Esophagus muscularis mucosa (tissue), 4 donors: ENCODE results near the gene IRS1. TPM values are rescaled to one million over a fixed set of nuclear protein-coding genes. Genes with fewer than 3 reads are reported as not detected.

Source experiments
- DNase-seq: peaks from one replicate; pipeline ENCODE4 v3.0.0-alpha.2; 2017; ENCODE audit errors: extremely low spot score
- H3K27ac ChIP-seq, 4 donors: fragments of 200-600 bp; sonication (generic); replicated peaks in 1 of 4; 1 replicate in 3 of 4; 2 replicates in 1 of 4; pipeline ENCODE4 v1.5.1; 2016 to 2019; ENCODE audit warnings: mild to moderate bottlenecking in 1 of 4
- H3K27me3 ChIP-seq, 4 donors: fragments of 200-600 bp; sonication (generic); one replicate each; pipeline versions ENCODE4 v1.5.1 to v1.6.0; 2016 to 2019
- H3K36me3 ChIP-seq, 4 donors: fragments of 200-600 bp; sonication (generic); one replicate each; pipeline ENCODE4 v1.5.1; 2016 to 2019
- H3K4me1 ChIP-seq, 4 donors: fragments of 200-600 bp; sonication (generic); one replicate each; pipeline ENCODE4 v1.5.1; 2016 to 2019
- H3K4me3 ChIP-seq, 4 donors: fragments of 200-600 bp; sonication (generic); 1 replicate in 2 of 4; 2 replicates in 2 of 4; pipeline ENCODE4 v1.5.1; 2016 to 2019; ENCODE audit warnings: mild to moderate bottlenecking in 4 of 4, moderate library complexity in 1 of 4
- H3K9me3 ChIP-seq, 4 donors: fragments of 200-600 bp; sonication (generic); 1 replicate in 3 of 4; 2 replicates in 1 of 4; pipeline ENCODE4 v1.5.1; 2016 to 2019
- CTCF ChIP-seq, 3 experiments: fragments of 200-600 bp in 2 of 3; fragments of 450-650 bp in 1 of 3; sonication (generic) in 2 of 3; IDR thresholded peaks; one replicate each; pipeline ENCODE4 v1.5.1; 2017 to 2019; ENCODE audit warnings: antibody characterized with exemption in 3 of 3, mild to moderate bottlenecking in 2 of 3, moderate library complexity in 1 of 3
- EP300 ChIP-seq: sonication (generic); formaldehyde crosslinking; IDR thresholded peaks from one replicate; pipeline ENCODE4 v1.6.1; 2017; ENCODE audit warnings: antibody characterized with exemption
- POLR2A ChIP-seq: fragments of 450-650 bp; IDR thresholded peaks from one replicate; pipeline ENCODE4 v1.6.1; 2017; ENCODE audit warnings: antibody characterized with exemption, moderate library complexity, mild to moderate bottlenecking, low read depth
- POLR2AphosphoS5 ChIP-seq, 2 donors: sonication (generic); formaldehyde crosslinking; IDR thresholded peaks; one replicate each; pipeline ENCODE4 v1.6.1; 2017; ENCODE audit warnings: antibody characterized with exemption in 2 of 2
- WGBS: methylation state at CpG from one replicate; pipeline ENCODE4 v1.1.5; 2018; 5-methylcytosine and 5-hydroxymethylcytosine counted together
- intact Hi-C: fragments of 100-400 bp; cut with DNase I; formaldehyde crosslinking; loops from one replicate; pipeline ENCODE4 v1.15.1; 2023
- total RNA-seq, 4 donors: library from RNA; depleted of rRNA; stranded (reverse); fragments of >200 nt; gene quantifications; one replicate each; pipeline versions ENCODE4 v1.1.0 to v1.2.1, GENCODE V29; 2016

Gene IRS1
- total RNA-seq, 4 donors from 2014 or later, result 27.8 to 47.6 (median 32.8) TPM

DNA sequence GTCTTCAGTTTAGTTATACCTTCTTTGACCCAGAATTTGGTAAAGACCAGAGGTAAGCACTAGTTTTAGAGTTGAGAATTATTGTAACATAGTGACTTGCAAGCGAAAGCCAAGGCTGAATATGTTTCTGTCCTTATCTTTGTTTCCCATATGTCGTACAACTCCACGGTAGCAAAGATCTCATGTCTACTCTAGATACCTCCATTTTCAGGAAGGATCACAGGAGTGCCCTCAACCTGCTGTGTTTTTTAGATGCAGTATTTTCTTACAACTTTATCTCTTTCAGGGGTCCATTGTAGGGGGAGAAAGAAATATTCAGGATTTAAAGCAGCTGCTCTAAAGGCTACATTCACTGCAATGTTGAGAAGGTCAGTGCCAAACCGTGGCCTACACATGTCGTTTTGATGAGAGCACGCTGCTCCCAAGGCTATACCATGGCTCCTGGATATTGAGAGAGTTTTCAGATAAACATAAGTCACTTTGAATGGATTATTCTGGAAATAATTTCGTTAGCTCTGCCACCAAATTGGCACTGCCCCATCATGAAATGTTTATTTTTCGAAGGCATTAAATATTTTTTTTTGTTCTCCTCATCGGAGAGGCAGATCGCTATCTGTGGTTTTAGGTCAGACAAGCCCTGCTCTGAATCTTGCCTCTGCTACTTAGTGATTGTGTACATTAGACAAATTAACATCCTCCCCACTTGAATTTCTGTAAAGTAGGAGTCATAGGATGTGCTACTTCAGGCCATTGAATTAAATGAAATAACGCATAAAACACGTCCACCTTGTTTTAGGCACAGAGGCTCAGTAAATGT lies 38.4 kb upstream of the IRS1 start:
- TF ChIP-seq POLR2A (no peak), CTCF (IDR thresholded peaks at IDR 0.05) (no peak)
- Histone ChIP-seq H3K9me3 (no peaks in the 10 kb centered on the region), H3K4me3 (no peak overlapping the region), H3K27me3 (no peaks in the 10 kb centered on the region), H3K4me1 (peaks cover 14 to 41% (median 35%) of the 10 kb centered on the region in 4 donors), H3K27ac (peak overlapping the region in 1 of 4 donors; percentile 92), H3K36me3 (peaks cover 0 to 5% (median 0%) of the 10 kb centered on the region in 4 donors)
- WGBS, result 85% methylated on average over 12 of the region's 12 CpGs
- intact Hi-C loops, result loop anchor here (10.0 kb wide), 1 partner anchor 147 kb away; no protein-coding TSS in a partner anchor
- DNase-seq, result no peak

DNA sequence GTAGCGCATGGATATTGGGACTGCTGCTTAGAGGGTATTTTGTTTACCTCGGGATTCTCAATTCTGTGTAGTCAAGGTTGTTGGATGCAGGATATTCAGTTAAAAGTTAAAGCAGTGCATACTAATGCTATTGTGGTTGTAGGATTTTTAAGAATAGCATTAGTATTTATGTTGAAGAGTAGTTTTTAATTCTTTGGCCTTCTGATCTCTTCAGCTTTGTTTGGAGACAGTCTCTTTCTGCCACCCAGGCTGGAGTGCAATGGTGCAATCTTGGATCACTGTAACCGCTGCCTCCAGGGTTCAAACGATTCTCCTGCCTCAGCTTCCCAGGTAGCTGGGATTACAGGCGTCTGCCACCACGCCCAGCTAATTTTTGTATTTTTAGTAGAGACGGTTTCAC lies 37.7 kb upstream of the IRS1 start:
- Histone ChIP-seq H3K27me3 (no peaks in the 10 kb centered on the region), H3K36me3 (peaks cover 0 to 5% (median 0%) of the 10 kb centered on the region in 4 donors), H3K27ac (peak overlapping the region; percentile 92 to 98 (median 96)), H3K9me3 (no peaks in the 10 kb centered on the region), H3K4me1 (peaks cover 14 to 41% (median 35%) of the 10 kb centered on the region in 4 donors), H3K4me3 (no peak overlapping the region)
- DNase-seq, result no peak
- WGBS, result 96% methylated on average over 7 of the region's 7 CpGs
- intact Hi-C loops, result loop anchor here (10.0 kb wide), 1 partner anchor 147 kb away; no protein-coding TSS in a partner anchor
- TF ChIP-seq EP300 (no peak), POLR2AphosphoS5 (IDR thresholded peaks at IDR 0.05) (no peak), CTCF (IDR thresholded peaks at IDR 0.05) (no peak), POLR2A (no peak)

GRCh38 chr2:226836548-226836885 lies 36.9 kb upstream of the IRS1 start:
- DNase-seq, result no peak
- WGBS, result 2% methylated on average over 6 of the region's 6 CpGs
- Histone ChIP-seq H3K4me3 (peak overlapping the region; percentile 63 to 86 (median 79)), H3K27me3 (no peaks in the 10 kb centered on the region), H3K9me3 (no peaks in the 10 kb centered on the region), H3K36me3 (peaks cover 0 to 5% (median 0%) of the 10 kb centered on the region in 4 donors), H3K27ac (peak overlapping the region; percentile 92 to 98 (median 96)), H3K4me1 (peaks cover 14 to 41% (median 35%) of the 10 kb centered on the region in 4 donors)
- intact Hi-C loops, result loop anchor here (10.0 kb wide), 1 partner anchor 148 kb away; no protein-coding TSS in a partner anchor
- no peak for TF ChIP-seq CTCF (IDR thresholded peaks at IDR 0.05)
- TF ChIP-seq EP300, result no peak
- no peak for TF ChIP-seq POLR2A
- TF ChIP-seq POLR2AphosphoS5 (IDR thresholded peaks at IDR 0.05), result no peak

DNA sequence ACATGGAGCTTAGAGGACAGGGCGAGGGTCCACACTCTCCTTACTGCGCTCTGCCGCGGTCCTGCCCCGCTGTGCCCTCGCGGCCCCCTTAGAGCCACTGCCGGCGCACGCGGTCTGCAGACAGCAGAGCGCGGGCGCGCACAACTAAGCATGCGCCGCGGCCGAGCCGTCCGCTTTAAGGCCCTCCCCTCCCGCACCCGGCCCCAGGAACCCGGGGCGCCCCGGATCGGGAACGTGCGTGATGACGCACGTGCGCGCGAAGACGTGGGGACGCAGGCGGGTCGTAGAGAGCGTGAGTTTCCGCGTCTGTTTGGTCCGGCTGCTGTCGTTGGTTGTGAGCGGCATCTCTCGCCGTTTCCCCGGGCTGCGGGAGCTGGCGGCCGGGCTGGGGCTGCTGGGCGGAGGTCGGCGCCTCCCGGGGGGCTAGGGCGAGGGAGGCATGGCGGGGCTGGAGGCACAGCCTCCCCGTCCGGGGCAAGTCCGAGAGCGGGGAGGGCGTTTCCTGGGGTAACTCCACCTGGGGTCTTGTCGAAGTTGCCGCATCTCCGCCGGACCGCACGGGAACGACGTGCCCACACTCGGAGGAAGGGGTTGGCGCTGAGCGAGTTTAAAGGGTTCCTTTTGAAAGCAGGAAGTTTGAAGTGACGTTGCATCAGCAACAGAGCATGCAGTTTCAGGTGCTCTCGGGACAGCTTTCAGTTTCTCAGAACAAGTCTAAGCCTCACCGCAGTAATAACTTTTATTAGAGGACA lies 36.4 kb upstream of the IRS1 start, which contains the start of gene RHBDD1:
Gene RHBDD1 (plus strand): TSS at position 259 of the 752 bp plus-strand sequence. CDS start 28,640 bp downstream, outside the sequence.
- TF ChIP-seq CTCF (IDR thresholded peaks at IDR 0.05), result peak in 1 of 3 experiments; percentile 18
- peak; percentile 32 for TF ChIP-seq EP300
- no peak for TF ChIP-seq POLR2A
- TF ChIP-seq POLR2AphosphoS5 (IDR thresholded peaks at IDR 0.05), result peak; percentile 94 to 98
- intact Hi-C loops, result loop anchor here (10.0 kb wide), 1 partner anchor 149 kb away; no protein-coding TSS in a partner anchor
- WGBS, result 0% methylated on average over 14 of the region's 75 CpGs

More for the DNA sequence above, 36.4 kb upstream of the IRS1 start, which contains the start of gene RHBDD1:
- Histone ChIP-seq H3K27me3 (no peaks in the 10 kb centered on the region), H3K4me3 (peak within 1 kb of the TSS; percentile 63 to 86 (median 79)), H3K27ac (peak within 1 kb of the TSS; percentile 92 to 98 (median 96)), H3K9me3 (no peaks in the 10 kb centered on the region), H3K4me1 (peaks cover 14 to 41% (median 35%) of the 10 kb centered on the region in 4 donors), H3K36me3 (peaks cover 0 to 5% (median 0%) of the 10 kb centered on the region in 4 donors)
- DNase-seq, result peak; percentile 97
